Gastrocnemius medialis (tissue), 4 donors: ENCODE data around the gene WDR5. TPM values are rescaled to one million over a fixed set of nuclear protein-coding genes. Genes with fewer than 3 reads are reported as not detected.

Experiments
- ATAC-seq, 2 donors: fragments of 150-250 bp; one replicate each; pipeline ENCODE4 v1.9.1; 2016
- DNase-seq, 2 donors: peaks; one replicate each; pipeline ENCODE4 v3.0.0-alpha.2; 2019
- H3K27ac ChIP-seq, 4 donors: fragments of 200-600 bp; sonication (generic); 1 replicate in 1 of 4; 2 replicates in 3 of 4; pipeline ENCODE4 v1.5.1; 2016 to 2018; ENCODE audit warnings: mild to moderate bottlenecking in 2 of 4, moderate library complexity in 1 of 4
- H3K27me3 ChIP-seq, 3 donors: fragments of 200-600 bp; sonication (generic) in 2 of 3; 1 replicate in 1 of 3; 2 replicates in 2 of 3; pipeline versions ENCODE4 v1.5.1 to v1.6.0; 2016 to 2019; ENCODE audit warnings: mild to moderate bottlenecking in 1 of 3, moderate library complexity in 1 of 3
- H3K36me3 ChIP-seq, 2 donors: fragments of 200-600 bp; sonication (generic) in 1 of 2; one replicate each; pipeline ENCODE4 v1.5.1; 2017 to 2018
- H3K4me1 ChIP-seq, 2 donors: fragments of 200-600 bp; sonication (generic) in 1 of 2; one replicate each; pipeline ENCODE4 v1.5.1; 2016 to 2017; ENCODE audit warnings: mild to moderate bottlenecking in 2 of 2
- H3K4me3 ChIP-seq, 4 donors: fragments of 200-600 bp; sonication (generic) in 3 of 4; 1 replicate in 1 of 4; 2 replicates in 3 of 4; pipeline ENCODE4 v1.5.1; 2016 to 2019; ENCODE audit warnings: mild to moderate bottlenecking in 2 of 4
- H3K9me3 ChIP-seq, 3 donors: fragments of 200-600 bp; sonication (generic) in 2 of 3; 1 replicate in 1 of 3; 2 replicates in 2 of 3; pipeline ENCODE4 v1.5.1; 2016 to 2019
- POLR2A ChIP-seq, 2 donors: fragments of 450-650 bp; IDR thresholded peaks; one replicate each; pipeline ENCODE4 v1.6.1; 2017; ENCODE audit warnings: antibody characterized with exemption in 2 of 2, mild to moderate bottlenecking in 2 of 2, moderate library complexity in 2 of 2
- in situ Hi-C, 4 donors: fragments of 200-750 bp; cut with MboI; loops; one replicate each; pipeline versions ENCODE4 v1.15.0 to v1.8.0; 2017; ENCODE audit warnings: low sequenced_read_pairs in 4 of 4
- intact Hi-C: fragments of 100-400 bp; cut with DNase I; formaldehyde crosslinking; loops from one replicate; pipeline ENCODE4 v1.15.1; 2023; ENCODE audit warnings: low total_unique reads
- total RNA-seq, 4 donors: library from RNA; depleted of rRNA; stranded (reverse); fragments of >200 nt; gene quantifications; one replicate each; pipeline versions ENCODE4 v1.1.0 to v1.2.3, GENCODE V29; 2016
- TF ChIP-seq, protein P1 (sequence below), 5 experiments: fragments of 450-650 bp in 3 of 5; fragments of 200-600 bp in 2 of 5; sonication (generic) in 2 of 5; IDR thresholded peaks in 4 of 5; conservative IDR thresholded peaks in 1 of 5; 1 replicate in 4 of 5; 2 replicates in 1 of 5; pipeline ENCODE4 v1.5.1; 2016 to 2019; ENCODE audit warnings: antibody characterized with exemption in 5 of 5, mild to moderate bottlenecking in 3 of 5, moderate library complexity in 3 of 5

The WDR5 gene
- total RNA-seq, 4 donors from 2014 or later = 19.8 to 39.3 (median 31.9) TPM

DNA sequence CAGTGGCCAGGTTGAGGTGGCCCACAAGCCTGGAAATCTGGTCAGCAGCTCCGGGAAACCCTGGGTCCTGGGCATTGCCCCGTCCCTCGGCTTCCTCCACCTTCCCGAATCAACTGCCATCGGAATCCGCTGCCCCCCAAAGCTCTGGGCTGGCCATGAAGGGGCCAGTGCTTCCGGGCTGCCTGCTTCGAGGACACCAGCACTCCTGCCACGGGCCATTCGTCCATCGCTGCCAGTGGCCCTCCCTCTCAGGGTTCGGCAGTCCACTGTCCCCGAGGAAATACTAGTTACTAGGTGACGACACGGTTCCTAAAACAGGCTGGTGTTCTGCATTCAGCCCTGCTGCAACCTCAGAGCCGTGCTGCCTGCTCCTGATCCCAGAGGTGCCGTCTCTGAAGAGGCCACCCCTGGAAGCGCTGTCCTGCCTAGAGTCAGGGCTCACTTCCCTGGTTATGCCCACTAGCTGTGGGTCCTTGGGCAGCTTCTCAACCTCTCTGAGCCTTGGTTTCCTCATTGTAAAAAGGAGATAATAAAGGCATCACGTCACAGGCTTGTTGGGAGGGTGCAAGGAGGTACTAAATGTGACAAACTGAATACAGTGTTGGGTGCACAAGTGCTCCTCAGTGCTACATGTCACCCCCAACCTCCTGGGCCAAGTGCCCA is 3.5 kb upstream of the WDR5 start:
- no peak overlapping the region for H3K27ac ChIP-seq
- in situ Hi-C loops (no loop called here), intact Hi-C loops (no loop called here)

DNA sequence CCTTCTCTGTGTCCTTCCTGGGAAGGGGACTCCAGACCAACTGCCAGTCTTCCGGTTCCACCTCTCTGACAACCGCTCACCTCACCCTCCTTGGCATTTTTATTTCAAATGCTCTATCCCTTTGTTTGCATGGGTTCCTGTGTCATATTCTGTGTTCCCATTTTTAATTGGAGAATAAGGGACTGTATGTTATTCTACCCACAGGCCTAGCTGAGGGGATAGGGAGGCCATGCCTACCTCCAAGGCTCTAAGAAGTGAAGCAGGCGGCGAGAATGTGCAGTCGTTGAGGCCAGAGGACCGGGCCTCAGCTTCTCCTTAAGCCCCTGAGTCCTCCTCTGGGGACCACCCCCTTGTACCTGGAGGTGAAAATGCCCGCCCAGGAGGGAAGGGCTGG is 936 bp upstream of the WDR5 start:
- peaks cover 0 to 3% of the 10 kb centered on the region in 2 donors for H3K36me3 ChIP-seq
- H3K27me3 ChIP-seq = no peaks in the 10 kb centered on the region
- intact Hi-C loops = loop anchor here (1.0 kb wide), 1 partner anchor 67 kb away; the partner anchor contains the start of gene BRD3
- in situ Hi-C loops = no loop called here
- no peaks in the 10 kb centered on the region for H3K9me3 ChIP-seq
- no peak for DNase-seq
- peaks cover 37 to 58% of the 10 kb centered on the region in 2 donors for H3K4me1 ChIP-seq
- H3K4me3 ChIP-seq = peak overlapping the region; percentile 78 to 90 (median 86)
- TF ChIP-seq, protein P1, sequence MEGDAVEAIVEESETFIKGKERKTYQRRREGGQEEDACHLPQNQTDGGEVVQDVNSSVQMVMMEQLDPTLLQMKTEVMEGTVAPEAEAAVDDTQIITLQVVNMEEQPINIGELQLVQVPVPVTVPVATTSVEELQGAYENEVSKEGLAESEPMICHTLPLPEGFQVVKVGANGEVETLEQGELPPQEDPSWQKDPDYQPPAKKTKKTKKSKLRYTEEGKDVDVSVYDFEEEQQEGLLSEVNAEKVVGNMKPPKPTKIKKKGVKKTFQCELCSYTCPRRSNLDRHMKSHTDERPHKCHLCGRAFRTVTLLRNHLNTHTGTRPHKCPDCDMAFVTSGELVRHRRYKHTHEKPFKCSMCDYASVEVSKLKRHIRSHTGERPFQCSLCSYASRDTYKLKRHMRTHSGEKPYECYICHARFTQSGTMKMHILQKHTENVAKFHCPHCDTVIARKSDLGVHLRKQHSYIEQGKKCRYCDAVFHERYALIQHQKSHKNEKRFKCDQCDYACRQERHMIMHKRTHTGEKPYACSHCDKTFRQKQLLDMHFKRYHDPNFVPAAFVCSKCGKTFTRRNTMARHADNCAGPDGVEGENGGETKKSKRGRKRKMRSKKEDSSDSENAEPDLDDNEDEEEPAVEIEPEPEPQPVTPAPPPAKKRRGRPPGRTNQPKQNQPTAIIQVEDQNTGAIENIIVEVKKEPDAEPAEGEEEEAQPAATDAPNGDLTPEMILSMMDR (IDR thresholded peaks at IDR 0.05 in 4 of 5, conservative IDR thresholded peaks at IDR 0.05 in 1 of 5) = no peak
- TF ChIP-seq POLR2A (IDR thresholded peaks at IDR 0.05) = no peak
- peak in 1 of 2 donors; percentile 8 for ATAC-seq
- peak overlapping the region; percentile 86 to 97 (median 94) for H3K27ac ChIP-seq

More for the DNA sequence above, 3.5 kb upstream of the WDR5 start:
- no peak for ATAC-seq
- no peak for TF ChIP-seq POLR2A (IDR thresholded peaks at IDR 0.05)
- TF ChIP-seq, protein P1 (IDR thresholded peaks at IDR 0.05 in 4 of 5, conservative IDR thresholded peaks at IDR 0.05 in 1 of 5) = no peak
- H3K4me3 ChIP-seq = no peak overlapping the region
- H3K9me3 ChIP-seq = no peaks in the 10 kb centered on the region
- DNase-seq = no peak
- no peaks in the 10 kb centered on the region for H3K36me3 ChIP-seq
- peaks cover 22 to 33% of the 10 kb centered on the region in 2 donors for H3K4me1 ChIP-seq
- H3K27me3 ChIP-seq = no peaks in the 10 kb centered on the region

DNA sequence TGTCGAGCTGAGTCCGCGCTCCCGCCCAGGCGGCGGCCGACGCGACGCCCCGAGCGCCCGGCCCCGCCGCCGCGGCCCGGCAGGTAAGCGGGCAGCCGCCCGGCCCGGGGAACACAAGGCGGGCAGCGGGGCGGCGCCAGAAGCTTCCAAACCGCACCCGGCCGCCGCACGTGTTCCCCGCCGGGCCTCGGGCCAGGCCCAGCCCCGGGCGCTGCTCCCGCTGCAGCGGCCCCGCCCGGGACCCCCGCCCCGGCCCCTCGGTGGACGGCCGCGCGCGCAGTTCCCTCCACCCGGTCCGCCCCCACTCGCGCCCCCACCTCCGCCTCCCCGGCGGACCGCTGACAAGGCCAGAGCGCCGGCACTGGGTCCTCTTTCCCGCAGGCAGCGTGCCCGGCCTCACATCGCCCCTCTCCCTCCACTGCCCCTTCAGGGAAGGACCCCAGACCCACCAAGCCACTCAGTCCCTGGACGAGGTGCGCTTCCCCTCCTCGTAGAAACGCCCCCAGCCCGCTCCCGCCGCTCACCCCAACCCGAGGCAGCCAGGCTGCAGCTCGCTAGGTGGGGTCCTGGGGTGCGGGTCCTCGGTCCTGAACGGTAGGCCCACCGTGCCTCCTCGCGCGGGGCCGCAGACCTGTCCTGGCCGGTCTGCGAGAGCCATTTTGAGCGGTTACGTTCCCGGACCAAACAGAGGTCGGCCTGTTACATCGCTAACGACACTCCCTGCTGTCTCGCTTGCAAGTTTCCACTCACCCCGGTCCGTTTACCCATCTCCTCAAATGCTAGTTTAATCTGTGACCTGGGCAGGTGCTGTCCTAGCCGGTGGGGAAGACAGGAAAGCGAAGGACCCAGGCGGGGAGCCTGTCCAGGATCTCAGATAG is 475 bp downstream of the WDR5 start:
- Histone ChIP-seq H3K27me3 (no peaks in the 10 kb centered on the region), H3K4me3 (peak overlapping the region; percentile 78 to 99 (median 89)), H3K36me3 (peaks cover 0 to 17% of the 10 kb centered on the region in 2 donors), H3K9me3 (no peaks in the 10 kb centered on the region), H3K27ac (peak overlapping the region; percentile 33 to 94 (median 85)), H3K4me1 (peaks cover 33 to 50% of the 10 kb centered on the region in 2 donors)
- intact Hi-C loops = loop anchor here (1.0 kb wide), 1 partner anchor 27 kb away; no protein-coding TSS in a partner anchor
- peak in 1 of 2 donors; percentile 63 for TF ChIP-seq POLR2A (IDR thresholded peaks at IDR 0.05)
- TF ChIP-seq, protein P1 (IDR thresholded peaks at IDR 0.05 in 4 of 5, conservative IDR thresholded peaks at IDR 0.05 in 1 of 5) = peak in 1 of 5 experiments; percentile 3
- ATAC-seq = peak; percentile 26 to 36
- in situ Hi-C loops = no loop called here
- no peak for DNase-seq

DNA sequence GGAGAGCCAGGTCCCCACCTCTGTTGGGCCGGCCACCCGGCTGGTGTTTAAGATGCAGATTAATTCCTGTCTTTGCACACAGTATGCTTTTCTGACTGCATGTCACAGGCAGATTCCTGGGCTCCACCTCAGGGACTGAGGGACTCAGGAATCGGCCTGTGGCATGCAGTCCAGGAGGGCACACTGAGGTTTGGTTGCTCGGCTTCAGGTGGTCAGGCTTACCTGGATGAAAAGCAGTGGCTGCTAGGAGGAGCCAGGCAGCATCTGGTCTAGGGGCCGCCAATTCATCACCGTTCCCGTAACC is 1.1 kb downstream of the WDR5 start:
- intact Hi-C loops = loop anchor here (1.0 kb wide), 1 partner anchor 26 kb away; no protein-coding TSS in a partner anchor
- in situ Hi-C loops = no loop called here
- no peaks in the 10 kb centered on the region for H3K9me3 ChIP-seq
- H3K27me3 ChIP-seq = no peaks in the 10 kb centered on the region
- no peak for DNase-seq
- H3K4me3 ChIP-seq = peak overlapping the region; percentile 78 to 99 (median 89)
- peaks cover 33 to 48% of the 10 kb centered on the region in 2 donors for H3K4me1 ChIP-seq
- H3K27ac ChIP-seq = peak overlapping the region in 3 of 4 donors; percentile 33 to 94 (median 93)
- ATAC-seq = no peak
- TF ChIP-seq, protein P1 (IDR thresholded peaks at IDR 0.05 in 4 of 5, conservative IDR thresholded peaks at IDR 0.05 in 1 of 5) = no peak
- TF ChIP-seq POLR2A (IDR thresholded peaks at IDR 0.05) = no peak
- peaks cover 0 to 23% of the 10 kb centered on the region in 2 donors for H3K36me3 ChIP-seq
